ENCODE results near the gene NENF.
"Not testable (repeated sequence)": the region's sequence is repeated elsewhere in the genome, so short reads cannot be mapped to it uniquely, and the experiment has no call there.

Gene NENF

GRCh38 chr1:212463565-212464285 is 31.0 kb downstream of the NENF start:
- H3K27me3 ChIP-seq (ENCODE audit: control insufficient read depth, insufficient read depth, low read length): no peaks in the 10 kb centered on the region
- H3K4me1 ChIP-seq (ENCODE audit: control insufficient read depth, insufficient read depth, low read length): peaks cover 4% of the 10 kb centered on the region

GRCh38 chr1:212465311-212465710 is 32.6 kb downstream of the NENF start:
- Histone ChIP-seq H3K9ac (ENCODE audit: low read depth, low read length) (no peak overlapping the region), H3K27me3 (ENCODE audit: control insufficient read depth, insufficient read depth, low read length) (no peaks in the 10 kb centered on the region), H3K9me3 (ENCODE audit: control insufficient read depth, insufficient read depth, low read length) (no peaks in the 10 kb centered on the region), H3K36me3 (ENCODE audit: control insufficient read depth, insufficient read depth, low read length) (no peaks in the 10 kb centered on the region), H3K4me3 (ENCODE audit: low read depth, low read length) (no peak overlapping the region), H3K4me1 (ENCODE audit: control insufficient read depth, insufficient read depth, low read length) (peaks cover 4% of the 10 kb centered on the region)

More at GRCh38 chr1:212463565-212464285, 31.0 kb downstream of the NENF start:
- Histone ChIP-seq H3K36me3 (ENCODE audit: control insufficient read depth, insufficient read depth, low read length) (no peaks in the 10 kb centered on the region), H3K9me3 (ENCODE audit: control insufficient read depth, insufficient read depth, low read length) (no peaks in the 10 kb centered on the region), H3K4me3 (ENCODE audit: low read depth, low read length) (no peak overlapping the region), H3K9ac (ENCODE audit: low read depth, low read length) (no peak overlapping the region)

- no peak overlapping the region for H3K9ac ChIP-seq (ENCODE audit: low read depth, low read length)
- H3K9me3 ChIP-seq (ENCODE audit: control insufficient read depth, insufficient read depth, low read length): no peaks in the 10 kb centered on the region
- no peaks in the 10 kb centered on the region for H3K36me3 ChIP-seq (ENCODE audit: control insufficient read depth, insufficient read depth, low read length)
- no peak overlapping the region for H3K4me3 ChIP-seq (ENCODE audit: low read depth, low read length)
- H3K27me3 ChIP-seq (ENCODE audit: control insufficient read depth, insufficient read depth, low read length): no peaks in the 10 kb centered on the region
- H3K4me1 ChIP-seq (ENCODE audit: control insufficient read depth, insufficient read depth, low read length): peaks cover 4% of the 10 kb centered on the region
Measured at GRCh38 chr1:212466437-212466836, 33.7 kb downstream of the NENF start.

GRCh38 chr1:212466898-212467650 is 34.4 kb downstream of the NENF start:
- Histone ChIP-seq H3K9me3 (ENCODE audit: control insufficient read depth, insufficient read depth, low read length) (no peaks in the 10 kb centered on the region), H3K36me3 (ENCODE audit: control insufficient read depth, insufficient read depth, low read length) (no peaks in the 10 kb centered on the region), H3K9ac (ENCODE audit: low read depth, low read length) (no peak overlapping the region), H3K4me3 (ENCODE audit: low read depth, low read length) (no peak overlapping the region), H3K27me3 (ENCODE audit: control insufficient read depth, insufficient read depth, low read length) (no peaks in the 10 kb centered on the region), H3K4me1 (ENCODE audit: control insufficient read depth, insufficient read depth, low read length) (no peaks in the 10 kb centered on the region)

GRCh38 chr1:212467843-212468482 is 35.2 kb downstream of the NENF start:
- Histone ChIP-seq H3K9me3 (ENCODE audit: control insufficient read depth, insufficient read depth, low read length) (no peaks in the 10 kb centered on the region), H3K36me3 (ENCODE audit: control insufficient read depth, insufficient read depth, low read length) (no peaks in the 10 kb centered on the region), H3K4me1 (ENCODE audit: control insufficient read depth, insufficient read depth, low read length) (no peaks in the 10 kb centered on the region), H3K4me3 (ENCODE audit: low read depth, low read length) (no peak overlapping the region), H3K27me3 (ENCODE audit: control insufficient read depth, insufficient read depth, low read length) (no peaks in the 10 kb centered on the region), H3K9ac (ENCODE audit: low read depth, low read length) (no peak overlapping the region)

GRCh38 chr1:212470059-212470458 is 37.3 kb downstream of the NENF start:
- Histone ChIP-seq H3K9ac (ENCODE audit: low read depth, low read length) (no peak overlapping the region), H3K4me3 (ENCODE audit: low read depth, low read length) (no peak overlapping the region), H3K4me1 (ENCODE audit: control insufficient read depth, insufficient read depth, low read length) (no peaks in the 10 kb centered on the region), H3K36me3 (ENCODE audit: control insufficient read depth, insufficient read depth, low read length) (no peaks in the 10 kb centered on the region), H3K9me3 (ENCODE audit: control insufficient read depth, insufficient read depth, low read length) (no peaks in the 10 kb centered on the region), H3K27me3 (ENCODE audit: control insufficient read depth, insufficient read depth, low read length) (no peaks in the 10 kb centered on the region)

- no peaks in the 10 kb centered on the region for H3K27me3 ChIP-seq (ENCODE audit: control insufficient read depth, insufficient read depth, low read length)
- no peaks in the 10 kb centered on the region for H3K9me3 ChIP-seq (ENCODE audit: control insufficient read depth, insufficient read depth, low read length)
- no peak overlapping the region for H3K4me3 ChIP-seq (ENCODE audit: low read depth, low read length)
- H3K4me1 ChIP-seq (ENCODE audit: control insufficient read depth, insufficient read depth, low read length): no peaks in the 10 kb centered on the region
- no peak overlapping the region for H3K9ac ChIP-seq (ENCODE audit: low read depth, low read length)
- H3K36me3 ChIP-seq (ENCODE audit: control insufficient read depth, insufficient read depth, low read length): no peaks in the 10 kb centered on the region
Measured at GRCh38 chr1:212471286-212471685, 38.6 kb downstream of the NENF start.

- Histone ChIP-seq H3K36me3 (ENCODE audit: control insufficient read depth, insufficient read depth, low read length) (no peaks in the 10 kb centered on the region), H3K27me3 (ENCODE audit: control insufficient read depth, insufficient read depth, low read length) (no peaks in the 10 kb centered on the region), H3K9ac (ENCODE audit: low read depth, low read length) (no peak overlapping the region), H3K4me3 (ENCODE audit: low read depth, low read length) (no peak overlapping the region), H3K4me1 (ENCODE audit: control insufficient read depth, insufficient read depth, low read length) (no peaks in the 10 kb centered on the region), H3K9me3 (ENCODE audit: control insufficient read depth, insufficient read depth, low read length) (no peaks in the 10 kb centered on the region)
Measured at GRCh38 chr1:212471891-212472675, 39.4 kb downstream of the NENF start.

- no peaks in the 10 kb centered on the region for H3K4me1 ChIP-seq (ENCODE audit: control insufficient read depth, insufficient read depth, low read length)
- H3K9me3 ChIP-seq (ENCODE audit: control insufficient read depth, insufficient read depth, low read length): no peaks in the 10 kb centered on the region
- no peak overlapping the region for H3K9ac ChIP-seq (ENCODE audit: low read depth, low read length)
- no peaks in the 10 kb centered on the region for H3K27me3 ChIP-seq (ENCODE audit: control insufficient read depth, insufficient read depth, low read length)
- H3K36me3 ChIP-seq (ENCODE audit: control insufficient read depth, insufficient read depth, low read length): no peaks in the 10 kb centered on the region
- no peak overlapping the region for H3K4me3 ChIP-seq (ENCODE audit: low read depth, low read length)
Measured at GRCh38 chr1:212473729-212474128, 41.0 kb downstream of the NENF start.

GRCh38 chr1:212475151-212475550 is 42.4 kb downstream of the NENF start:
- no peaks in the 10 kb centered on the region for H3K27me3 ChIP-seq (ENCODE audit: control insufficient read depth, insufficient read depth, low read length)
- H3K4me3 ChIP-seq (ENCODE audit: low read depth, low read length): no peak overlapping the region
- no peaks in the 10 kb centered on the region for H3K36me3 ChIP-seq (ENCODE audit: control insufficient read depth, insufficient read depth, low read length)
- no peaks in the 10 kb centered on the region for H3K9me3 ChIP-seq (ENCODE audit: control insufficient read depth, insufficient read depth, low read length)
- no peaks in the 10 kb centered on the region for H3K4me1 ChIP-seq (ENCODE audit: control insufficient read depth, insufficient read depth, low read length)
- no peak overlapping the region for H3K9ac ChIP-seq (ENCODE audit: low read depth, low read length)

- not testable (repeated sequence) for H3K4me1 ChIP-seq (ENCODE audit: control insufficient read depth, insufficient read depth, low read length); H3K9me3 ChIP-seq (ENCODE audit: control insufficient read depth, insufficient read depth, low read length); H3K27me3 ChIP-seq (ENCODE audit: control insufficient read depth, insufficient read depth, low read length); H3K36me3 ChIP-seq (ENCODE audit: control insufficient read depth, insufficient read depth, low read length); H3K9ac ChIP-seq (ENCODE audit: low read depth, low read length); H3K4me3 ChIP-seq (ENCODE audit: low read depth, low read length)
Measured at GRCh38 chr1:212475831-212476230, 43.1 kb downstream of the NENF start.
